GM18526 (cell line): ENCODE results near the gene YEATS4.

Source experiments
- POLR2A ChIP-seq: IDR thresholded peaks from 3 replicates; pipeline ENCODE4 v1.6.1; 2011; ENCODE audit not compliant: insufficient read length; ENCODE audit errors: extremely low read depth

The YEATS4 gene

GRCh38 chr12:69405566-69405865 lies 46.0 kb downstream of the YEATS4 start:
- TF ChIP-seq POLR2A: no peak

- TF ChIP-seq POLR2A: no peak
These were observed 46.7 kb downstream of the YEATS4 start for GRCh38 chr12:69406217-69406616.

GRCh38 chr12:69410571-69410970 lies 51.0 kb downstream of the YEATS4 start:
- TF ChIP-seq POLR2A: no peak

- TF ChIP-seq POLR2A: no peak
These were observed 53.1 kb downstream of the YEATS4 start for GRCh38 chr12:69412655-69413054.

- no peak for TF ChIP-seq POLR2A
These were observed 56.1 kb downstream of the YEATS4 start for GRCh38 chr12:69415471-69416275.

- no peak for TF ChIP-seq POLR2A
These were observed 57.7 kb downstream of the YEATS4 start for GRCh38 chr12:69417231-69417630.

- no peak for TF ChIP-seq POLR2A
These were observed 58.2 kb downstream of the YEATS4 start for GRCh38 chr12:69417741-69418167.

GRCh38 chr12:69419701-69420100 lies 60.2 kb downstream of the YEATS4 start:
- TF ChIP-seq POLR2A: no peak

- TF ChIP-seq POLR2A: no peak
These were observed 62.0 kb downstream of the YEATS4 start for GRCh38 chr12:69421548-69421947.

GRCh38 chr12:69423037-69423905 lies 63.7 kb downstream of the YEATS4 start:
- no peak for TF ChIP-seq POLR2A

GRCh38 chr12:69425417-69425816 lies 65.9 kb downstream of the YEATS4 start:
- TF ChIP-seq POLR2A: no peak

- TF ChIP-seq POLR2A: no peak
These were observed 69.0 kb downstream of the YEATS4 start for GRCh38 chr12:69428351-69429073.

GRCh38 chr12:69430942-69431590 lies 71.5 kb downstream of the YEATS4 start:
- TF ChIP-seq POLR2A: no peak

- no peak for TF ChIP-seq POLR2A
These were observed 72.2 kb downstream of the YEATS4 start for GRCh38 chr12:69431591-69432222.

GRCh38 chr12:69433653-69434052 lies 74.1 kb downstream of the YEATS4 start:
- no peak for TF ChIP-seq POLR2A
